ENCODE results near the gene GRIN3A.
"Not testable (repeated sequence)": the region's sequence is repeated elsewhere in the genome, so short reads cannot be mapped to it uniquely, and the experiment has no call there.

Gene GRIN3A

DNA sequence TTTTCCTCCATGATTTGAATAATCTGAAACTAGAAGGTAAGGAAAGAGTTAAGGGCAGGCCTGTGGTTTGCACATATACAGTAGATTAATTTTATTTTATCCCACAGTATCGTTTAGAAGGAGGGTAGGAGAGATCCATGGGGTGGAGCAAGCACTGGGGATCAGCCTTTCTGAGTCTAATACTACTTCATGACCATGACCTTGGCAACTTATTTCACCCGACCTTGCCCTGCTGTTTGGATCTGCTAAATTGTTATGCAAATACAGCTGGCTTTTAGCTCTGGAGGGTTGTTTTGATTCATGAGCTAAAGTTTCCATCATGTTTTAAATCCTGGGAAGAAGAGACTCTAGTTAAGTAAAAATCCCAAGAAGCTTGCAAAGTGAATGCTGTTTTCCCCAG is 864 bp upstream of the GRIN3A start:
- Histone ChIP-seq H3K9ac (ENCODE audit: insufficient read length, low read depth) (no peak overlapping the region), H3K4me1 (ENCODE audit: insufficient read depth, insufficient read length) (peaks cover 7% of the 10 kb centered on the region), H3K4me3 (ENCODE audit: insufficient read length, low read depth) (no peak overlapping the region), H3K9me3 (ENCODE audit: insufficient read depth, low read length) (no peaks in the 10 kb centered on the region), H3K27me3 (ENCODE audit: insufficient read depth, insufficient read length) (peaks cover 47% of the 10 kb centered on the region), H3K36me3 (ENCODE audit: insufficient read depth, insufficient read length, low read length) (no peaks in the 10 kb centered on the region)
- no peak for DNase-seq (ENCODE audit: low read depth, low spot score)
- TF ChIP-seq YY1 (IDR thresholded peaks at IDR 0.05; ENCODE audit: insufficient read depth, insufficient read length): no peak
- no peak for TF ChIP-seq ZNF274 (IDR thresholded peaks at IDR 0.05; ENCODE audit: low read depth, low read length)
- no peak for TF ChIP-seq SUZ12 (IDR thresholded peaks at IDR 0.05; ENCODE audit: extremely low read depth, insufficient read depth, insufficient read length)

DNA sequence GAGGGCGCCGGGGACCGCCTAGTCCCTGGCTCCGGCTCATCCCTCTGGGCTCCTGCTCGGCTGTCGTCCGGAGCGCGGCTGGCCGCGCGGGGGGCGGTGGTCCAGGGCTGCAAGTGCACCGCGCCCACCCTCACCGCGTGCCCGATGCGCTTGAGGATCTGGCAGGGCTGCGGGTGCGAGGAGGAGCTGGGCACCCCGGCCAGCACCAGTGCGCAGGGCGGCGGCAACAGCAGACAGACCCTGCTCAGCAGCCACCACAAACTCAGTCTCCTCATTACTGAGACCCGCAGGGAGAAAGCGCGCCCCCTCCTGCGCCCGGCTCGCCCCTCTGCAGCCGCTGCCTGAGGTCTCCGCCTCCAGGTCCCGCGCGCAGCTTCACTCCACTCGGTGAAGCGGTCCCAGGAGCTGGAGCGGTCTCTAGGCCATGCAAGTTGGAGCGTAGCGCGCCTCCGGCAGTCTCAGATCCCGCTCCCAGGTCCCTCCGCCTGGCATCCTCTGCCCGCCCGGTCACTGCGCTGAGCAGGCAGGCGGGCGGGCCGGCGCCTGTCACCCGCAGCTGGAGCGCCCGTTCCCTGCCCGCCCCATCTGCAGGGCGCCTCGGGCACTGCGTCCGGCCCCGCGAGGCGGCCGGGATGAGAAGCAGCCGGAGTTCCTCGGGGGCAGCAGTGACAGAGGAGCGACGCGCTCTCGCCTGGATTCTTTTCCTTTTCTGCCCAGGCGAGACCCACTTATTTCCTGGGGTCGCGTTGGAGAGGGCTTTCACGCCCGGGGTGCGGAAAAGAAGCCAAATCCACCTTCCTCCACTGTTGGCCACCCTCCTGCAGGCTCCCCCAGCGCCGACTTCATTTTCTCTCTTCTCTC is 512 bp downstream of the GRIN3A start:
- Histone ChIP-seq H3K4me1 (ENCODE audit: insufficient read depth, insufficient read length) (peaks cover 7% of the 10 kb centered on the region), H3K27me3 (ENCODE audit: insufficient read depth, insufficient read length) (peaks cover 47% of the 10 kb centered on the region), H3K9me3 (ENCODE audit: insufficient read depth, low read length) (no peaks in the 10 kb centered on the region), H3K4me3 (ENCODE audit: insufficient read length, low read depth) (peak overlapping the region; percentile 68), H3K36me3 (ENCODE audit: insufficient read depth, insufficient read length, low read length) (no peaks in the 10 kb centered on the region), H3K9ac (ENCODE audit: insufficient read length, low read depth) (peak overlapping the region; percentile 63)
- no peak for TF ChIP-seq YY1 (IDR thresholded peaks at IDR 0.05; ENCODE audit: insufficient read depth, insufficient read length)
- no peak for TF ChIP-seq ZNF274 (IDR thresholded peaks at IDR 0.05; ENCODE audit: low read depth, low read length)
- TF ChIP-seq SUZ12 (IDR thresholded peaks at IDR 0.05; ENCODE audit: extremely low read depth, insufficient read depth, insufficient read length): peak; percentile 6
- DNase-seq (ENCODE audit: low read depth, low spot score): no peak

DNA sequence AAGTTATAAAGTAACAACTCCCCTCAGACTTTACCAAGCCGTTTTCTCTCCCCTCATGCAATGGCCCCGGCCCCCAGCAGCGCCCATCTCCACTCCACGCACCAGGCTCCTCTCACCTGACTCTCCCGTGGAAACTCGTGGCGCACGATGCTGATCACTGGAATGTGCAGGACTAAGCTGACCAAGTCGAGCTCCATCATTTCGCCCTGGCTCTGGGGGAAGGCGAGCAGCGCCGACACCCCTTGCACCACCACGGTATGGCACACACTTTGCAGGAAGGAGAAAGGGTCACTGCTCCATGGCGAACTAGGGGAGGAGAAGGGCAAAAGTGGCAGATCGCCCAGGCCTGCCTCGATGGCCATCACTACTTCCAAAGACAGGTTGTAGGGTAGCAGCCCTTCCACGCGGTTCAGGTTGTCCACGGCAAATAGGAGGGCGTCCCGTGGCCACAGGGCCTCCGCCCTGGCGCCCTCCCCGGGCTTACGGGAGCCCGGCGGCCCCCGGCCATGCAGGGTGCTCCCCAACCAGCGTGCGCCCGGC is 1.2 kb downstream of the GRIN3A start:
- TF ChIP-seq SUZ12 (IDR thresholded peaks at IDR 0.05; ENCODE audit: extremely low read depth, insufficient read depth, insufficient read length) (no peak), YY1 (IDR thresholded peaks at IDR 0.05; ENCODE audit: insufficient read depth, insufficient read length) (no peak)
- DNase-seq (ENCODE audit: low read depth, low spot score): no peak
- Histone ChIP-seq H3K4me3 (ENCODE audit: insufficient read length, low read depth) (peak overlapping the region; percentile 68), H3K9me3 (ENCODE audit: insufficient read depth, low read length) (no peaks in the 10 kb centered on the region), H3K9ac (ENCODE audit: insufficient read length, low read depth) (no peak overlapping the region), H3K4me1 (ENCODE audit: insufficient read depth, insufficient read length) (peaks cover 7% of the 10 kb centered on the region), H3K27me3 (ENCODE audit: insufficient read depth, insufficient read length) (peaks cover 47% of the 10 kb centered on the region), H3K36me3 (ENCODE audit: insufficient read depth, insufficient read length, low read length) (no peaks in the 10 kb centered on the region)

DNA sequence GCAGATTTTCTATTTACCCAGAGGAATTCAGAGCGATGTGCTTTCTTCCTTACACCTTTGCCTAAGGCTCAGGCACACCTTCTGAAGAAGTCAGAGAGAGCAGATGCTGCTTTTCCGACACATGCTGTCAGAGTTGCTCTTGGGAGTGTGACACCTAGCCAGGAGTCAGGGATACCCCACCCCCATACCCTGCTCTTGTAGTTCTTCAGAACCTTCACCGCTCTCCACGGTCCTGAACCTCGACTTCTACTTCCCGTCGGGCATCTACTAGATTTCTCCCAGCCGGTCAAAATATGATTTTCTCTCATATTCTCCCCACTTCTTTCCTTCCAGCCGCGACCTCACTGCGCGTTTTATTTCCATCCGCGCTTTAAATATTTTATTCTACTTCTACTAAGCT is 1.7 kb downstream of the GRIN3A start:
- H3K9me3 ChIP-seq (ENCODE audit: insufficient read depth, low read length): no peaks in the 10 kb centered on the region
- no peak overlapping the region for H3K4me3 ChIP-seq (ENCODE audit: insufficient read length, low read depth)
- H3K4me1 ChIP-seq (ENCODE audit: insufficient read depth, insufficient read length): peaks cover 7% of the 10 kb centered on the region
- no peaks in the 10 kb centered on the region for H3K36me3 ChIP-seq (ENCODE audit: insufficient read depth, insufficient read length, low read length)
- H3K9ac ChIP-seq (ENCODE audit: insufficient read length, low read depth): no peak overlapping the region
- peaks cover 47% of the 10 kb centered on the region for H3K27me3 ChIP-seq (ENCODE audit: insufficient read depth, insufficient read length)
- peak; percentile 51 for DNase-seq (ENCODE audit: low read depth, low spot score)
- TF ChIP-seq ZNF274 (IDR thresholded peaks at IDR 0.05; ENCODE audit: low read depth, low read length) (no peak), SUZ12 (IDR thresholded peaks at IDR 0.05; ENCODE audit: extremely low read depth, insufficient read depth, insufficient read length) (no peak)

DNA sequence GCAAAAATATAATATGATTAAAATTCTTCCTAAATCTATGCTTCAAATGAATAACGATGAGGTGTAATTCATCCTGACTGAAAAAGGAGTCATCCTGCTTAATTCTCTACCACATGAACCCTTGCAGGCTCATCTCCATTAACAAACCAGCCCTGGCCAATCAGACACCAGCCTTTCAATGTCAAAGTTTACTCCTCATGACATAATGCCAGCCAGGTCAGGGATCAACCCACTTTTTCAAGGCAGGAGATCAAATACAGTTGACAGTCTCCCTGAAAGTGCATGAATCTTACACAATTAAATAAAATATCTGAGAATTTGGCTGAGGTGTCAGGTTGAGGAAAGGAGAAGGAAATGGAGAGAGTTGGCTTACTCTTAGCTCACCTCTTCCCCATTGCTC is 7.0 kb downstream of the GRIN3A start:
- no peaks in the 10 kb centered on the region for H3K9me3 ChIP-seq (ENCODE audit: insufficient read depth, low read length)
- no peaks in the 10 kb centered on the region for H3K4me1 ChIP-seq (ENCODE audit: insufficient read depth, insufficient read length)
- H3K36me3 ChIP-seq (ENCODE audit: insufficient read depth, insufficient read length, low read length): no peaks in the 10 kb centered on the region
- no peak for DNase-seq (ENCODE audit: low read depth, low spot score)
- no peak for TF ChIP-seq YY1 (IDR thresholded peaks at IDR 0.05; ENCODE audit: insufficient read depth, insufficient read length)
- TF ChIP-seq ZNF274 (IDR thresholded peaks at IDR 0.05; ENCODE audit: low read depth, low read length): no peak
- no peak for TF ChIP-seq SUZ12 (IDR thresholded peaks at IDR 0.05; ENCODE audit: extremely low read depth, insufficient read depth, insufficient read length)
- no peak overlapping the region for H3K9ac ChIP-seq (ENCODE audit: insufficient read length, low read depth)
- peaks cover 5% of the 10 kb centered on the region for H3K27me3 ChIP-seq (ENCODE audit: insufficient read depth, insufficient read length)
- no peak overlapping the region for H3K4me3 ChIP-seq (ENCODE audit: insufficient read length, low read depth)

DNA sequence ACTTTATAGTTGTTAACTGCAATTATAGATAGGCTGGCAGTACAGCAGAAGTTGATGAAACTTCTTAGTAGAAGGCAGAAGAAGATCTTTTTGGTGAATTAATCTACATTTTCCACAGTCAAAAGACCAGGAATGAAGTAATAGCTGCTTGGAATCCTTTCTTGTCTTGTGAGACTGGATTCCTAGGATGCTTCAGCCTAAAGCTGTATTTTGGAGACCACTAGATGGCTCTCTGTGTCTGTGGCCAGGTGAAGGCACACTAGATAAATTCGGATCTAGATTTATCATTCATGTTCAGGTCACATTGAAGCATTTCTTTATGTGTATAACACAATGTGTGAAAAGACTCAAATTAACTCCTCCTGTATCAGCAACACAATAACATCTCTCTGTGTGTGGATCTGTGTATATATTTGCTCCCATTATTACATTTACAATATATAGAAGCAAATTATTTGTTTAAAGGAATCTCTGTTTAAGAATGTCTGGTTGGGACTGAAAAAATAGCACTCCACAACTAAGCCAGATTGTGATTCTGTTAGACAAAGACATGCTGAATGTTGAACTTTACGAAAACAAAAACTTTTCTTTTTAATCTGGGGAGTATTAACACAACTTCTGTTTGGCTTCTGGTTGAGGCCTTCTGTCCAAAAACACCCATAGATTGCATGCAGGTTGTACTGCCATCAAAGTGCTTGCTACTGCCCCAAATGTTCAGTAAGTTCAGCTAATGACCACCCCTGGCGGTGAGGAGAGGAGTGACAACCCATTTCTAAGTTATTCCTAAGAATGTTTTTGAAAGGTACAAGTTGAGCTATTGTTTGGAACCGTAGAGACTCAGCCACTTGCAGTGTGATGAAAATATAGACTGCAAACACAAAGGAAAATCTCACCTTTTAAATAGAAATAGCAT is 10.6 kb downstream of the GRIN3A start:
- H3K4me3 ChIP-seq (ENCODE audit: insufficient read length, low read depth): no peak overlapping the region
- no peak for DNase-seq (ENCODE audit: low read depth, low spot score)
- TF ChIP-seq SUZ12 (IDR thresholded peaks at IDR 0.05; ENCODE audit: extremely low read depth, insufficient read depth, insufficient read length): no peak
- no peak for TF ChIP-seq ZNF274 (IDR thresholded peaks at IDR 0.05; ENCODE audit: low read depth, low read length)
- TF ChIP-seq YY1 (IDR thresholded peaks at IDR 0.05; ENCODE audit: insufficient read depth, insufficient read length): no peak

DNA sequence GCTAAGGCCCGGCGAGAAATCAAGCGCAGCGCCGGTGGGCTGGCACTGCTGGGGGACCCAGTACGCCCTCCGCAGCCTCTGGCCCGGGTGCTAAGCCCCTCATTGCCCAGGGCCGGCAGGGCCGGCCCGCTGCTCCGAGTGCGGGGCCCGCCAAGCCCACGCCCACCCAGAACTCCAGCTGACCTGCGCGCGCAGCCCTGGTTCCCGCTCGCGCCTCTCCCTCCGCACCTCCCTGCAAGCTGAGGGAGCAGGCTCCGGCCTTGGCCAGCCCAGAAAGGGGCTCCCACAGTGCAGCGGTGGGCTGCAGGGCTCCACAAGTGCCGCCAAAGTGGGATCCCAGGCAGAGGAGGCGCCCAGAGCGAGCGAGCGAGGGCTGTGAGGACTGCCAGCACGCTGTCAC is 14.2 kb downstream of the GRIN3A start:
- H3K4me1 ChIP-seq (ENCODE audit: insufficient read depth, insufficient read length); H3K9me3 ChIP-seq (ENCODE audit: insufficient read depth, low read length); H3K9ac ChIP-seq (ENCODE audit: insufficient read length, low read depth); DNase-seq (ENCODE audit: low read depth, low spot score); H3K4me3 ChIP-seq (ENCODE audit: insufficient read length, low read depth); H3K36me3 ChIP-seq (ENCODE audit: insufficient read depth, insufficient read length, low read length); H3K27me3 ChIP-seq (ENCODE audit: insufficient read depth, insufficient read length): not testable (repeated sequence)

More for the DNA sequence above, 10.6 kb downstream of the GRIN3A start:
- H3K27me3 ChIP-seq (ENCODE audit: insufficient read depth, insufficient read length): no peaks in the 10 kb centered on the region
- H3K36me3 ChIP-seq (ENCODE audit: insufficient read depth, insufficient read length, low read length): no peaks in the 10 kb centered on the region
- H3K9me3 ChIP-seq (ENCODE audit: insufficient read depth, low read length): no peaks in the 10 kb centered on the region
- no peak overlapping the region for H3K9ac ChIP-seq (ENCODE audit: insufficient read length, low read depth)
- H3K4me1 ChIP-seq (ENCODE audit: insufficient read depth, insufficient read length): no peaks in the 10 kb centered on the region

Data from NT2/D1 (cell line).